ENCODE data around the gene TRPM2.

TRPM2 gene

GRCh38 chr21:44353191-44353970 is at the start of gene TRPM2:
TRPM2 (plus strand) TSS chr21:44353621; CDS start chr21:44353701, 80 bp downstream.
- DNase-seq, result no peak

GRCh38 chr21:44304011-44304616 is 49.3 kb upstream of the TRPM2 start:
- no peak for DNase-seq

GRCh38 chr21:44304877-44305293 is 48.5 kb upstream of the TRPM2 start:
- DNase-seq, result peak; percentile 61

- DNase-seq, result no peak
Observed at GRCh38 chr21:44305691-44306090, 47.7 kb upstream of the TRPM2 start.

GRCh38 chr21:44306936-44307704 is 46.3 kb upstream of the TRPM2 start:
- no peak for DNase-seq

- no peak for DNase-seq
Observed at GRCh38 chr21:44310628-44311507, 42.6 kb upstream of the TRPM2 start.

GRCh38 chr21:44312089-44312488 is 41.3 kb upstream of the TRPM2 start:
- no peak for DNase-seq

- DNase-seq, result no peak
Observed at GRCh38 chr21:44312716-44313115, 40.7 kb upstream of the TRPM2 start.

GRCh38 chr21:44313451-44313850 is 40.0 kb upstream of the TRPM2 start:
- DNase-seq, result no peak

GRCh38 chr21:44314128-44314527 is 39.3 kb upstream of the TRPM2 start:
- DNase-seq, result no peak

- DNase-seq, result no peak
Observed at GRCh38 chr21:44314561-44314960, 38.9 kb upstream of the TRPM2 start.

GRCh38 chr21:44315691-44316203 is 37.7 kb upstream of the TRPM2 start:
- DNase-seq, result no peak

GRCh38 chr21:44316277-44316900 is 37.0 kb upstream of the TRPM2 start:
- no peak for DNase-seq

- DNase-seq, result no peak
Observed at GRCh38 chr21:44317241-44317782, 36.1 kb upstream of the TRPM2 start.

GRCh38 chr21:44317871-44318270 is 35.5 kb upstream of the TRPM2 start:
- DNase-seq, result no peak

GRCh38 chr21:44318489-44319285 is 34.7 kb upstream of the TRPM2 start:
- DNase-seq, result no peak

GRCh38 chr21:44319407-44320065 is 33.9 kb upstream of the TRPM2 start:
- no peak for DNase-seq

GRCh38 chr21:44320847-44321246 is 32.6 kb upstream of the TRPM2 start:
- no peak for DNase-seq

- DNase-seq, result no peak
Observed at GRCh38 chr21:44321846-44322450, 31.5 kb upstream of the TRPM2 start.
